H1 (cell line): ENCODE data around the gene SLC8B1. TPM values are rescaled to one million over a fixed set of nuclear protein-coding genes. Genes with fewer than 3 reads are reported as not detected.

Source experiments
- CBX8 ChIP-seq: fragments of 300-800, 300-1000 bp; sonication (generic); IDR thresholded peaks from 2 replicates; pipeline ENCODE4 v1.7.1; 2016; ENCODE audit warnings: low read depth, low read length, borderline replicate concordance
- CHD7 ChIP-seq: fragments of 300-600 bp; sonication (generic); IDR thresholded peaks from 2 replicates; pipeline ENCODE4 v1.7.1; 2012; ENCODE audit warnings: low read length, moderate library complexity, mild to moderate bottlenecking, inconsistent platforms; ENCODE audit not compliant: insufficient replicate concordance
- polyA plus RNA-seq, 7 experiments: library from polyadenylated mRNA; depleted of rRNA in 3 of 7; stranded (reverse) in 5 of 7; unstranded in 2 of 7; fragments of >200 nt in 5 of 7; fragments of 200-250 nt in 2 of 7; gene quantifications; 1 replicate in 5 of 7; 2 replicates in 1 of 7; 4 replicates in 1 of 7; pipeline versions ENCODE4 v1.2.1 to v1.2.3, GENCODE V29; 2011 to 2013; ENCODE audit warnings: missing spikeins in 2 of 7, mixed read lengths in 2 of 7
- total RNA-seq: library from RNA; stranded (reverse); fragmentation: NEBNext Ultra II Directional; extraction: Animal tissue kit (Norgen Biotek cat#: 25700); gene quantifications from 2 replicates; pipeline ENCODE4 v1.2.1, GENCODE V29; 2021

The SLC8B1 gene
- total and polyA plus RNA-seq, 2 of the 8 experiments (the other 6 are each of a cell fraction or from before 2014, with no cell fraction given): 11.2 to 19.1 TPM

- TF ChIP-seq CHD7 (no peak), CBX8 (no peak)
Observed at GRCh38 chr12:113292091-113292490, 42.8 kb downstream of the SLC8B1 start (continued).
